ENCODE data around the gene RIPK1.
"Not testable (repeated sequence)": the region's sequence is repeated elsewhere in the genome, so short reads cannot be mapped to it uniquely, and the experiment has no call there.

The RIPK1 gene

GRCh38 chr6:3036861-3037637, 31.2 kb upstream of the RIPK1 start:
- Histone ChIP-seq H3K9ac (ENCODE audit: low read depth, low read length) (no peak overlapping the region), H3K4me1 (ENCODE audit: insufficient read depth, low read length) (peaks cover 7% of the 10 kb centered on the region), H3K36me3 (ENCODE audit: insufficient read depth, low read length) (no peaks in the 10 kb centered on the region), H3K9me3 (ENCODE audit: control insufficient read depth, insufficient read depth, low read length) (no peaks in the 10 kb centered on the region; the same call in 1 of the 2 replicates)

- H3K9ac ChIP-seq (ENCODE audit: low read depth, low read length): no peak overlapping the region
- H3K4me1 ChIP-seq (ENCODE audit: insufficient read depth, low read length): peaks cover 7% of the 10 kb centered on the region
- H3K36me3 ChIP-seq (ENCODE audit: insufficient read depth, low read length): no peaks in the 10 kb centered on the region
- no peaks in the 10 kb centered on the region; the same call in 1 of the 2 replicates for H3K9me3 ChIP-seq (ENCODE audit: control insufficient read depth, insufficient read depth, low read length)
Measured at GRCh38 chr6:3037638-3038365, 30.5 kb upstream of the RIPK1 start.

GRCh38 chr6:3039384-3039783, 28.9 kb upstream of the RIPK1 start:
- Histone ChIP-seq H3K9ac (ENCODE audit: low read depth, low read length) (no peak overlapping the region), H3K36me3 (ENCODE audit: insufficient read depth, low read length) (no peaks in the 10 kb centered on the region), H3K9me3 (ENCODE audit: control insufficient read depth, insufficient read depth, low read length) (no peaks in the 10 kb centered on the region; the same call in 1 of the 2 replicates), H3K4me1 (ENCODE audit: insufficient read depth, low read length) (peaks cover 7% of the 10 kb centered on the region)

GRCh38 chr6:3041147-3041546, 27.1 kb upstream of the RIPK1 start:
- Histone ChIP-seq H3K9me3 (ENCODE audit: control insufficient read depth, insufficient read depth, low read length) (no peaks in the 10 kb centered on the region; the same call in 1 of the 2 replicates), H3K4me1 (ENCODE audit: insufficient read depth, low read length) (peaks cover 7% of the 10 kb centered on the region), H3K9ac (ENCODE audit: low read depth, low read length) (no peak overlapping the region), H3K36me3 (ENCODE audit: insufficient read depth, low read length) (no peaks in the 10 kb centered on the region)

GRCh38 chr6:3041606-3042005, 26.7 kb upstream of the RIPK1 start:
- Histone ChIP-seq H3K36me3 (ENCODE audit: insufficient read depth, low read length) (no peaks in the 10 kb centered on the region), H3K9me3 (ENCODE audit: control insufficient read depth, insufficient read depth, low read length) (no peaks in the 10 kb centered on the region; the same call in 1 of the 2 replicates), H3K4me1 (ENCODE audit: insufficient read depth, low read length) (peaks cover 7% of the 10 kb centered on the region), H3K9ac (ENCODE audit: low read depth, low read length) (no peak overlapping the region)

GRCh38 chr6:3045369-3045768, 22.9 kb upstream of the RIPK1 start:
- H3K4me1 ChIP-seq (ENCODE audit: insufficient read depth, low read length): peaks cover 7% of the 10 kb centered on the region
- H3K36me3 ChIP-seq (ENCODE audit: insufficient read depth, low read length): no peaks in the 10 kb centered on the region
- H3K9ac ChIP-seq (ENCODE audit: low read depth, low read length): no peak overlapping the region
- H3K9me3 ChIP-seq (ENCODE audit: control insufficient read depth, insufficient read depth, low read length): no peaks in the 10 kb centered on the region

GRCh38 chr6:3045777-3046176, 22.5 kb upstream of the RIPK1 start:
- H3K9me3 ChIP-seq (ENCODE audit: control insufficient read depth, insufficient read depth, low read length): no peaks in the 10 kb centered on the region
- H3K9ac ChIP-seq (ENCODE audit: low read depth, low read length): no peak overlapping the region
- no peaks in the 10 kb centered on the region for H3K36me3 ChIP-seq (ENCODE audit: insufficient read depth, low read length)
- peaks cover 7% of the 10 kb centered on the region for H3K4me1 ChIP-seq (ENCODE audit: insufficient read depth, low read length)

- no peak overlapping the region for H3K9ac ChIP-seq (ENCODE audit: low read depth, low read length)
- no peaks in the 10 kb centered on the region for H3K36me3 ChIP-seq (ENCODE audit: insufficient read depth, low read length)
- H3K4me1 ChIP-seq (ENCODE audit: insufficient read depth, low read length): peaks cover 6% of the 10 kb centered on the region
- H3K9me3 ChIP-seq (ENCODE audit: control insufficient read depth, insufficient read depth, low read length): no peaks in the 10 kb centered on the region
Measured at GRCh38 chr6:3046295-3046694, 22.0 kb upstream of the RIPK1 start.

GRCh38 chr6:3048009-3048408, 20.3 kb upstream of the RIPK1 start:
- not testable (repeated sequence) for H3K36me3 ChIP-seq (ENCODE audit: insufficient read depth, low read length); H3K9me3 ChIP-seq (ENCODE audit: control insufficient read depth, insufficient read depth, low read length)

GRCh38 chr6:3052481-3053230, 15.6 kb upstream of the RIPK1 start:
- Histone ChIP-seq H3K9ac (ENCODE audit: low read depth, low read length) (peak overlapping the region; percentile 86; the same call in 1 of the 2 replicates), H3K9me3 (ENCODE audit: control insufficient read depth, insufficient read depth, low read length) (no peaks in the 10 kb centered on the region), H3K36me3 (ENCODE audit: insufficient read depth, low read length) (no peaks in the 10 kb centered on the region), H3K4me1 (ENCODE audit: insufficient read depth, low read length) (peaks cover 13% of the 10 kb centered on the region)

More at GRCh38 chr6:3048009-3048408, 20.3 kb upstream of the RIPK1 start:
- H3K4me1 ChIP-seq (ENCODE audit: insufficient read depth, low read length); H3K9ac ChIP-seq (ENCODE audit: low read depth, low read length): not testable (repeated sequence)

GRCh38 chr6:3053231-3053508, 15.1 kb upstream of the RIPK1 start:
- Histone ChIP-seq H3K36me3 (ENCODE audit: insufficient read depth, low read length) (no peaks in the 10 kb centered on the region), H3K9me3 (ENCODE audit: control insufficient read depth, insufficient read depth, low read length) (no peaks in the 10 kb centered on the region), H3K9ac (ENCODE audit: low read depth, low read length) (peak overlapping the region; percentile 86)

GRCh38 chr6:3054229-3055157, 13.8 kb upstream of the RIPK1 start:
- peak overlapping the region; percentile 86; the same call in 1 of the 2 replicates for H3K9ac ChIP-seq (ENCODE audit: low read depth, low read length)
- H3K9me3 ChIP-seq (ENCODE audit: control insufficient read depth, insufficient read depth, low read length); H3K36me3 ChIP-seq (ENCODE audit: insufficient read depth, low read length): not testable (repeated sequence)
- peaks cover 13% of the 10 kb centered on the region for H3K4me1 ChIP-seq (ENCODE audit: insufficient read depth, low read length)

More at GRCh38 chr6:3053231-3053508, 15.1 kb upstream of the RIPK1 start:
- peaks cover 13% of the 10 kb centered on the region for H3K4me1 ChIP-seq (ENCODE audit: insufficient read depth, low read length)

GRCh38 chr6:3055158-3055499, 13.2 kb upstream of the RIPK1 start:
- Histone ChIP-seq H3K9ac (ENCODE audit: low read depth, low read length) (peak overlapping the region; percentile 1; the same call in 1 of the 2 replicates), H3K4me1 (ENCODE audit: insufficient read depth, low read length) (peaks cover 13% of the 10 kb centered on the region)
- H3K36me3 ChIP-seq (ENCODE audit: insufficient read depth, low read length); H3K9me3 ChIP-seq (ENCODE audit: control insufficient read depth, insufficient read depth, low read length): not testable (repeated sequence)
